Measurements from ENCODE around the gene SGCA. TPM values are rescaled to one million over a fixed set of nuclear protein-coding genes. Genes with fewer than 3 reads are reported as not detected.

SGCA gene
- total RNA-seq, 4 donors from 2014 or later = 72.7 to 145 (median 82.8) TPM

DNA sequence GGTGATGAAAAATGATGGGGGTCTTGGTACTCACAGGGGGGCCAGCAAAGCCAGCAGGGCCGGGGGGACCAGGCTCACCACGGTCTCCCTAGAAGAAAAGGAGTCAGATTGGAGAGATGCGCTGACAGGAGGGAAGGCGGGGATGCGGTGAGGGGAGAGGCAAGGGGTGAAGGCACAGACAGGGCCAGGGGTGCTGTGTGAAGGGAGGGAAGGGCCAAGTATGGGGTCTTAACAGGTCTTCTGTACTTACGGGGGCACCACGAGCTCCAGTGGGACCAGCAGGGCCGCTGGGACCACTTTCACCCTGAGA is 24.4 kb downstream of the SGCA start:
- Histone ChIP-seq H3K4me1 (peaks cover 0 to 55% (median 31%) of the 10 kb centered on the region in 4 donors), H3K27ac (replicated peaks in 1 of 4) (peak overlapping the region in 2 of 4 donors; percentile 14 to 39), H3K36me3 (peaks cover 75 to 100% (median 99%) of the 10 kb centered on the region in 4 donors), H3K9me3 (no peaks in the 10 kb centered on the region), H3K27me3 (no peaks in the 10 kb centered on the region), H3K4me3 (no peak overlapping the region)
- TF ChIP-seq POLR2A (IDR thresholded peaks at IDR 0.05; ENCODE audit: low read depth) (no peak), EP300 (IDR thresholded peaks at IDR 0.05) (no peak), POLR2AphosphoS5 (IDR thresholded peaks at IDR 0.05) (no peak)
- TF ChIP-seq, protein P1, sequence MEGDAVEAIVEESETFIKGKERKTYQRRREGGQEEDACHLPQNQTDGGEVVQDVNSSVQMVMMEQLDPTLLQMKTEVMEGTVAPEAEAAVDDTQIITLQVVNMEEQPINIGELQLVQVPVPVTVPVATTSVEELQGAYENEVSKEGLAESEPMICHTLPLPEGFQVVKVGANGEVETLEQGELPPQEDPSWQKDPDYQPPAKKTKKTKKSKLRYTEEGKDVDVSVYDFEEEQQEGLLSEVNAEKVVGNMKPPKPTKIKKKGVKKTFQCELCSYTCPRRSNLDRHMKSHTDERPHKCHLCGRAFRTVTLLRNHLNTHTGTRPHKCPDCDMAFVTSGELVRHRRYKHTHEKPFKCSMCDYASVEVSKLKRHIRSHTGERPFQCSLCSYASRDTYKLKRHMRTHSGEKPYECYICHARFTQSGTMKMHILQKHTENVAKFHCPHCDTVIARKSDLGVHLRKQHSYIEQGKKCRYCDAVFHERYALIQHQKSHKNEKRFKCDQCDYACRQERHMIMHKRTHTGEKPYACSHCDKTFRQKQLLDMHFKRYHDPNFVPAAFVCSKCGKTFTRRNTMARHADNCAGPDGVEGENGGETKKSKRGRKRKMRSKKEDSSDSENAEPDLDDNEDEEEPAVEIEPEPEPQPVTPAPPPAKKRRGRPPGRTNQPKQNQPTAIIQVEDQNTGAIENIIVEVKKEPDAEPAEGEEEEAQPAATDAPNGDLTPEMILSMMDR (IDR thresholded peaks at IDR 0.05) = no peak
- no peak for DNase-seq (ENCODE audit: extremely low spot score)
- WGBS = 81% methylated on average over 8 of the region's 8 CpGs
- intact Hi-C loops (cut with DNase I) = no loop called here

DNA sequence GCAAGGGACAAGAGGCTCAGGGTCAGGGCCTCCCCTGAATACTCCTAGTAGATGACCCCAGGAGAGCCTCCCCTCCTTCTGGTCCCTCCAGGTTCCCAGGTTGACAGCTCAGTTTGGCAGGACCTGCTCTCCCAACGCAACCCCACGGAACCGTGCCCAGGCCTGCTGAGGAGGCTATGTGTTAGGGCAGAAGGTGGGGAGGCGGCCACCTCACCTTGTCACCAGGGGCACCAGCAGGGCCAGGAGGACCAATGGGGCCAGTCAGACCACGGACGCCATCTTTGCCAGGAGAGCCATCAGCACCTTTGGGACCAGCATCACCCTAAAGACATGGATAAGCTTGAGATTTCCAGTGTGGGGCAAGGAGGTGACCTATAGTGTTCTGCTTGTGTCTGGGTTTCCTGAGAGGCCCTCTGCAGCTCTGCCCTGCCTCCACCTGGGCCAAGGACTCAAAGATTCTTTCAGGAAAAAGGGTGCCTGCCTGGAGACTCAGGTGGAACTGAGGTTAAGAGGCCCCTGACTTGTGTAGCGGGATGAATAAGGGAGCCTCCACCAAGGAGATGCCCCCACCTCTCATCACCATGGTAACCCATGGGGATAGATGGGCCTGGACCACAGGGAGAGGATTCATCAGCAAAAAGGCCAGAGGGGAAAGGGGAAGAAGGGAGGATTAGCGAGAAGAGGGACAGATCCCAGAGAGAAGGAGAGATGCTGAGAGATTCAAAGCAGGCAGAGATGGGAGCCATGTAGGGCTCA is 25.0 kb downstream of the SGCA start:
- WGBS = 68% methylated on average over 3 of the region's 8 CpGs
- DNase-seq (ENCODE audit: extremely low spot score) = no peak
- TF ChIP-seq POLR2AphosphoS5 (IDR thresholded peaks at IDR 0.05) = no peak
- no peak for TF ChIP-seq EP300 (IDR thresholded peaks at IDR 0.05)
- TF ChIP-seq, protein P1 (IDR thresholded peaks at IDR 0.05) = no peak
- no peak for TF ChIP-seq POLR2A (IDR thresholded peaks at IDR 0.05; ENCODE audit: low read depth)
- no peaks in the 10 kb centered on the region for H3K27me3 ChIP-seq
- H3K9me3 ChIP-seq = no peaks in the 10 kb centered on the region
- intact Hi-C loops (cut with DNase I) = no loop called here
- peaks cover 77 to 100% (median 99%) of the 10 kb centered on the region in 4 donors for H3K36me3 ChIP-seq
- peak overlapping the region in 2 of 4 donors; percentile 14 to 39 for H3K27ac ChIP-seq (replicated peaks in 1 of 4)
- H3K4me1 ChIP-seq = peaks cover 0 to 55% (median 29%) of the 10 kb centered on the region in 4 donors
- H3K4me3 ChIP-seq = no peak overlapping the region

DNA sequence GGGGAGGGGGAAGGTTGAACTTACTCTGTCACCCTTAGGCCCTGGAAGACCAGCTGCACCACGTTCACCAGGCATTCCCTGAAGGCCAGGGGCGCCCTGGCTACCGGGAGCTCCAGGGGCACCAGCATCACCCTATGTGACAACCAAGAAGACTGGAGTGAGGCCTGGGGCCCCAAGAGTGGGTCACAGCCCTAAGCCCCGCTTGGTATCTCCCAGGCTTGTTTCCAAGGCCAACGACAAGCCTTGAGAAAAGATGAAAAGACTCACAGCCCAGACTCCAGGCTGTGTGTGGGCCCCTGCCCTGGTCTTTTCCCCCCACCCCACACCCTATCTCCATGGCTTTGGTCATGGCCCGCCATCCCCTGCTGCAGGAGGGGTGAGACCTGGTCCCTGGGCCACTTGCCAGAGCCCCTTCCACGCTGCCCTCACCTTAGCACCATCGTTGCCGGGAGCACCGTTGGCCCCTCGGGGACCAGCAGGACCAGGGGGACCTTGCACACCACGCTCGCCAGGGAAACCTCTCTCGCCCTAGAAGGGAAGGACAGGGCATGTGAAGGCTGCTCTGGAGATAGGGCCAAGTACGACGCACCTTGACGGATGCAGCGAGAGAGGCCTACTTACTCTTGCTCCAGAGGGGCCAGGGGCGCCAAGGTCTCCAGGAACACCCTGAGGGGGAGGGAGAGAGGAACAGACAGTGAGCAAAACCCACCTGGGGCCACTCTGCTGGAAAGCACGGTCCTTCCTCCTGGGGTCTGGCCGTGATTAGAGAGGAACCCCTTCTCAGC is 25.7 kb downstream of the SGCA start:
- intact Hi-C loops (cut with DNase I) = no loop called here
- WGBS = 73% methylated on average over 14 of the region's 21 CpGs
- H3K27ac ChIP-seq (replicated peaks in 1 of 4) = peak overlapping the region in 1 of 4 donors; percentile 42
- no peaks in the 10 kb centered on the region for H3K9me3 ChIP-seq
- no peak overlapping the region for H3K4me3 ChIP-seq
- peaks cover 74 to 100% (median 99%) of the 10 kb centered on the region in 4 donors for H3K36me3 ChIP-seq
- no peak for DNase-seq (ENCODE audit: extremely low spot score)
- peaks cover 0 to 55% (median 33%) of the 10 kb centered on the region in 4 donors for H3K4me1 ChIP-seq
- H3K27me3 ChIP-seq = no peaks in the 10 kb centered on the region
- TF ChIP-seq, protein P1 (IDR thresholded peaks at IDR 0.05) = no peak
- no peak for TF ChIP-seq EP300 (IDR thresholded peaks at IDR 0.05)

DNA sequence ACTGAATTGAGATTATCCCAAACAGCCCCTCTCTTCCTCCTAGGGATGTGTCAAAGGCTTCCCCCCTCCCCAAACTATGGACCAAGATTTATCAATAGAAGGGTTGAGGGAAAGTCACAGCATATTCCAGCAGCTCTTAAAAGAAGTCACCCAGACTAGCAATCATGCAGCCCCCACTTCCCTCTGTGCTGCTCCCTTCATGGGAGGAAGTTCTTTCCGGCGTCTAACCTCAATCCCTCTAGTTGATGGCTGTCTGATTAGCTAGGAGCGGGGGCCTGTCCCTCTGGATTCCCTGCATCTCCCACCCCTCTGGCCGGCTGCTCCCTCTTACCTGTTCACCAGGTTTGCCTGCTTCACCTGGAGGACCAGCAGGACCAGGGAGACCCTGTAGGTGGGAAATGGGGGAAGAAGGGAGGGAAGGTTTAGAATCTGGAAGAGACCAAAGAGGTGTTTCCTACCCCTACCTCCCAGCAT is 26.4 kb downstream of the SGCA start:
- intact Hi-C loops (cut with DNase I) = no loop called here
- Histone ChIP-seq H3K4me3 (no peak overlapping the region), H3K36me3 (peaks cover 68 to 100% (median 99%) of the 10 kb centered on the region in 4 donors), H3K27ac (replicated peaks in 1 of 4) (peak overlapping the region in 1 of 4 donors; percentile 42), H3K4me1 (peaks cover 0 to 59% (median 37%) of the 10 kb centered on the region in 4 donors), H3K27me3 (no peaks in the 10 kb centered on the region), H3K9me3 (no peaks in the 10 kb centered on the region)
- 83% methylated on average over 4 of the region's 4 CpGs for WGBS
- no peak for DNase-seq (ENCODE audit: extremely low spot score)
- TF ChIP-seq, protein P1 (IDR thresholded peaks at IDR 0.05) = no peak
- TF ChIP-seq POLR2AphosphoS5 (IDR thresholded peaks at IDR 0.05) (no peak), EP300 (IDR thresholded peaks at IDR 0.05) (no peak), POLR2A (IDR thresholded peaks at IDR 0.05; ENCODE audit: low read depth) (no peak)

All from esophagus muscularis mucosa (tissue), 4 donors.